Measurements from ENCODE around the gene ZBTB20.

DNA sequence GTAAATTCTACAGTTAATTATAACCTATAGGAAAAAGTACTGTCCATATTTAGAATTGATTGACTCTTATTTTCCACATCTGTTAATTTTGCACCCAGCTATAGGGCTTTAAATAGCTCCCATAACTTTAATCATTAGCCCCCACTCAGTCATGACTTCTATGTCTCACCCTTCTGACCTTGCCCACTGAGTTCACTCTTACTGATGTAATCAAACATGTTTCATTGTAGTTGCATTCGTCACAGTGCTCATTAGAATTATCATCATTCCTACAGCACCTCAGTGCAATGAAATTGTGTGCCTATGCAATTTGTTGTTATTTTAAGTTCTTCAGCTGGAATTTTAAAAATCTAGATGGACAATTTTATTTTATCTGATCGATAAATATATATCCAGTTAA lies 701.9 kb downstream of the ZBTB20 start:
- TF ChIP-seq, protein P1, sequence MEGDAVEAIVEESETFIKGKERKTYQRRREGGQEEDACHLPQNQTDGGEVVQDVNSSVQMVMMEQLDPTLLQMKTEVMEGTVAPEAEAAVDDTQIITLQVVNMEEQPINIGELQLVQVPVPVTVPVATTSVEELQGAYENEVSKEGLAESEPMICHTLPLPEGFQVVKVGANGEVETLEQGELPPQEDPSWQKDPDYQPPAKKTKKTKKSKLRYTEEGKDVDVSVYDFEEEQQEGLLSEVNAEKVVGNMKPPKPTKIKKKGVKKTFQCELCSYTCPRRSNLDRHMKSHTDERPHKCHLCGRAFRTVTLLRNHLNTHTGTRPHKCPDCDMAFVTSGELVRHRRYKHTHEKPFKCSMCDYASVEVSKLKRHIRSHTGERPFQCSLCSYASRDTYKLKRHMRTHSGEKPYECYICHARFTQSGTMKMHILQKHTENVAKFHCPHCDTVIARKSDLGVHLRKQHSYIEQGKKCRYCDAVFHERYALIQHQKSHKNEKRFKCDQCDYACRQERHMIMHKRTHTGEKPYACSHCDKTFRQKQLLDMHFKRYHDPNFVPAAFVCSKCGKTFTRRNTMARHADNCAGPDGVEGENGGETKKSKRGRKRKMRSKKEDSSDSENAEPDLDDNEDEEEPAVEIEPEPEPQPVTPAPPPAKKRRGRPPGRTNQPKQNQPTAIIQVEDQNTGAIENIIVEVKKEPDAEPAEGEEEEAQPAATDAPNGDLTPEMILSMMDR (IDR thresholded peaks at IDR 0.05; ENCODE audit: borderline replicate concordance, extremely low read depth, low read length, poor library complexity, severe bottlenecking) = no peak
- no peak for TF ChIP-seq EZH2 (IDR thresholded peaks at IDR 0.05; ENCODE audit: borderline replicate concordance, low read depth, low read length, severe bottlenecking)

Data from DND-41 (cell line).